Measurements from ENCODE around the gene KLF11. TPM values are rescaled to one million over a fixed set of nuclear protein-coding genes. Genes with fewer than 3 reads are reported as not detected.

KLF11 gene
- polyA plus RNA-seq, 3 donors, result 21.0 to 69.8 (median 25.3) TPM

DNA sequence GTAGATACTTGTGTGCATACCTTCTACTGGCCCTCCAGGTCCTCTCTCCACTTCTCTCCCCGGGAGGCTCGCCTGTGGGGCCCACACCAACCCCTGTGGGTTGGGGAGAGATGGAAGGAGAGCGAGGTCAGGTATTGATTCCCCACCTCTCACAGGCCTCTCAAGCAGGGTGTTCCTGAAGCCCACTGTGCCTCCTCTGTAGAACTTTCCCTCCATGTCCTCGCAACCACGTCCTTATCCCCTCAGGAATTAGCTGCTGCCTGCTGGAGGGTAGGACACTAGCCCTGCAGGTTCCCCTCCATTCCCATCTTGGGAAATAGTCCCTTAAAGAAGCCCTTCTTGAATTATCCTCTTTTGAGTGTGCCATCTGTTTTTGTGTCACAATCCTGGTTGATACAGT is 38.9 kb upstream of the KLF11 start:
- Histone ChIP-seq H3K4me3 (replicated peaks in 1 of 3; ENCODE audit: low read depth in 2 of 3, low read length in 3 of 3) (no peak overlapping the region), H3K9ac (ENCODE audit: insufficient read depth, low read length, poor library complexity, severe bottlenecking) (no peak overlapping the region), H3K4me1 (ENCODE audit: control insufficient read depth in 1 of 2, insufficient read depth in 2 of 2, low read length in 2 of 2) (peaks cover 10 to 25% of the 10 kb centered on the region in 2 donors), H3K9me3 (replicated peaks in 1 of 2; ENCODE audit: control insufficient read depth in 1 of 2, insufficient read depth in 1 of 2, low read length in 2 of 2) (peaks cover 6% of the 10 kb centered on the region in 2 donors), H3K79me2 (ENCODE audit: insufficient read depth, low read length) (no peaks in the 10 kb centered on the region), H4K20me1 (ENCODE audit: insufficient read depth, low read length) (no peaks in the 10 kb centered on the region), H3K27me3 (ENCODE audit: control insufficient read depth in 2 of 2, insufficient read depth in 2 of 2, low read length in 2 of 2) (peaks cover 0 to 18% of the 10 kb centered on the region in 2 donors), H3K27ac (ENCODE audit: low read depth in 1 of 2, low read length in 2 of 2) (no peak overlapping the region), H3K4me2 (replicated peaks; ENCODE audit: extremely low read depth, low read length, poor library complexity, severe bottlenecking) (no peak overlapping the region), H3K36me3 (replicated peaks in 1 of 2; ENCODE audit: control insufficient read depth in 1 of 2, insufficient read depth in 2 of 2, low read length in 2 of 2) (no peaks in the 10 kb centered on the region), H2AFZ (ENCODE audit: insufficient read depth, low read depth, low read length, poor library complexity, severe bottlenecking) (no peak overlapping the region)
- Mint-ChIP-seq H3K27me3 (ENCODE audit: low read depth in 3 of 3) (peaks cover 27 to 39% (median 31%) of the 10 kb centered on the region in 3 donors), H3K27ac (peak overlapping the region in 1 of 7 donors; percentile 64), H3K9me3 (peaks cover 0 to 16% (median 9%) of the 10 kb centered on the region in 7 donors), H3K4me1 (peaks cover 21% of the 10 kb centered on the region), H3K36me3 (peaks cover 0 to 7% of the 10 kb centered on the region in 2 donors), H3K4me3 (no peak overlapping the region)
- intact Hi-C loops (cut with micrococcal nuclease), result no loop called here
- 100% methylated on average over 2 of the region's 5 CpGs for WGBS (ENCODE audit: insufficient coverage)
- no peak for DNase-seq
- TF ChIP-seq, protein P1, sequence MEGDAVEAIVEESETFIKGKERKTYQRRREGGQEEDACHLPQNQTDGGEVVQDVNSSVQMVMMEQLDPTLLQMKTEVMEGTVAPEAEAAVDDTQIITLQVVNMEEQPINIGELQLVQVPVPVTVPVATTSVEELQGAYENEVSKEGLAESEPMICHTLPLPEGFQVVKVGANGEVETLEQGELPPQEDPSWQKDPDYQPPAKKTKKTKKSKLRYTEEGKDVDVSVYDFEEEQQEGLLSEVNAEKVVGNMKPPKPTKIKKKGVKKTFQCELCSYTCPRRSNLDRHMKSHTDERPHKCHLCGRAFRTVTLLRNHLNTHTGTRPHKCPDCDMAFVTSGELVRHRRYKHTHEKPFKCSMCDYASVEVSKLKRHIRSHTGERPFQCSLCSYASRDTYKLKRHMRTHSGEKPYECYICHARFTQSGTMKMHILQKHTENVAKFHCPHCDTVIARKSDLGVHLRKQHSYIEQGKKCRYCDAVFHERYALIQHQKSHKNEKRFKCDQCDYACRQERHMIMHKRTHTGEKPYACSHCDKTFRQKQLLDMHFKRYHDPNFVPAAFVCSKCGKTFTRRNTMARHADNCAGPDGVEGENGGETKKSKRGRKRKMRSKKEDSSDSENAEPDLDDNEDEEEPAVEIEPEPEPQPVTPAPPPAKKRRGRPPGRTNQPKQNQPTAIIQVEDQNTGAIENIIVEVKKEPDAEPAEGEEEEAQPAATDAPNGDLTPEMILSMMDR (IDR thresholded peaks at IDR 0.05), result no peak

DNA sequence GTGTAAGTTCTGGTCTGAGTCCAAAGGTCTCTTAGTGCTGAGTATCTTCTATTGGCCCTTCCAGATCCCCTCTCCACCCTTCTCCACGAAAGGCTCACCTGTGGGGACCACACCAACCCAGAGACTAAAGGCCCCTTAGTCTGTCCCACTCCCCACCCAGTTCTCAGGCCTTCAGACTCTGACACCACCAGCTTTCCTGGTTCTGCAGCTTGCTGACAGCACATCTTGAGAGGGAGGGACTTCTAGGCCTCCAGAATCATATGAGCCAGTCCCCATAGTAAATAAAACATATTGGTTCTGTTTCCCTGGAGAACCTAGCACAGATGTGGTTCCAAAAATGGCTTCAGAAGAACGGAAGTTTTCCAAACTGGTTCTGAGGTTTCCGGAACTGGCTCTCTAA is 38.5 kb upstream of the KLF11 start:
- no peak overlapping the region for H2AFZ ChIP-seq (ENCODE audit: insufficient read depth, low read depth, low read length, poor library complexity, severe bottlenecking)
- H3K4me1 Mint-ChIP-seq, result peaks cover 21% of the 10 kb centered on the region
- peaks cover 0 to 7% of the 10 kb centered on the region in 2 donors for H3K36me3 Mint-ChIP-seq
- H3K27ac Mint-ChIP-seq, result peak overlapping the region in 1 of 7 donors; percentile 64
- H3K79me2 ChIP-seq (ENCODE audit: insufficient read depth, low read length), result no peaks in the 10 kb centered on the region
- no peak overlapping the region for H3K4me3 ChIP-seq (replicated peaks in 1 of 3; ENCODE audit: low read depth in 2 of 3, low read length in 3 of 3)
- WGBS (ENCODE audit: insufficient coverage), result 55% methylated on average over 3 of the region's 3 CpGs
- H3K36me3 ChIP-seq (replicated peaks in 1 of 2; ENCODE audit: control insufficient read depth in 1 of 2, insufficient read depth in 2 of 2, low read length in 2 of 2), result no peaks in the 10 kb centered on the region
- intact Hi-C loops (cut with micrococcal nuclease), result no loop called here
- DNase-seq, result no peak
- H3K4me2 ChIP-seq (replicated peaks; ENCODE audit: extremely low read depth, low read length, poor library complexity, severe bottlenecking), result no peak overlapping the region
- no peak overlapping the region for H3K27ac ChIP-seq (ENCODE audit: low read depth in 1 of 2, low read length in 2 of 2)
- H3K27me3 Mint-ChIP-seq (ENCODE audit: low read depth in 3 of 3), result peaks cover 25 to 42% (median 31%) of the 10 kb centered on the region in 3 donors
- no peaks in the 10 kb centered on the region for H4K20me1 ChIP-seq (ENCODE audit: insufficient read depth, low read length)
- no peak overlapping the region for H3K4me3 Mint-ChIP-seq
- H3K9me3 Mint-ChIP-seq, result peaks cover 0 to 16% (median 9%) of the 10 kb centered on the region in 7 donors
- H3K9ac ChIP-seq (ENCODE audit: insufficient read depth, low read length, poor library complexity, severe bottlenecking), result no peak overlapping the region
- H3K27me3 ChIP-seq (ENCODE audit: control insufficient read depth in 2 of 2, insufficient read depth in 2 of 2, low read length in 2 of 2), result peaks cover 0 to 18% of the 10 kb centered on the region in 2 donors
- TF ChIP-seq, protein P1 (IDR thresholded peaks at IDR 0.05), result no peak
- H3K9me3 ChIP-seq (replicated peaks in 1 of 2; ENCODE audit: control insufficient read depth in 1 of 2, insufficient read depth in 1 of 2, low read length in 2 of 2), result peaks cover 6% of the 10 kb centered on the region in 2 donors
- peaks cover 10 to 25% of the 10 kb centered on the region in 2 donors for H3K4me1 ChIP-seq (ENCODE audit: control insufficient read depth in 1 of 2, insufficient read depth in 2 of 2, low read length in 2 of 2)
